CD14-positive monocyte (primary cell): Measurements from ENCODE around the gene MTMR3. TPM values are rescaled to one million over a fixed set of nuclear protein-coding genes. Genes with fewer than 3 reads are reported as not detected.
A peak's percentile ranks its signal among the peaks of the same experiment; 100 is the strongest.

Source experiments
- DNase-seq, 3 donors: peaks; one replicate each; pipeline ENCODE4 v3.0.0-alpha.2; 2011 to 2022
- H2AFZ ChIP-seq: 2 replicates; pipeline ENCODE4 v1.6.0; 2012; ENCODE audit warnings: mild to moderate bottlenecking, low read depth, low read length, inconsistent platforms; ENCODE audit not compliant: insufficient read depth, poor library complexity, severe bottlenecking
- H3K27ac ChIP-seq, 2 donors: 1 replicate in 1 of 2; 2 replicates in 1 of 2; pipeline ENCODE4 v1.5.1; 2012 to 2013; ENCODE audit warnings: low read length in 2 of 2, control low read depth in 1 of 2, inconsistent platforms in 1 of 2, low read depth in 1 of 2, mild to moderate bottlenecking in 1 of 2
- H3K27me3 ChIP-seq, 2 donors: one replicate each; pipeline versions ENCODE4 v1.6.0 to v1.6.1; 2011 to 2013; ENCODE audit warnings: low read length in 2 of 2; ENCODE audit not compliant: control insufficient read depth in 2 of 2, insufficient read depth in 2 of 2
- H3K36me3 ChIP-seq, 2 donors: replicated peaks in 1 of 2; 1 replicate in 1 of 2; 2 replicates in 1 of 2; pipeline versions ENCODE4 v1.5.1 to v1.6.1; 2012 to 2013; ENCODE audit warnings: low read length in 2 of 2, control low read depth in 1 of 2, inconsistent platforms in 1 of 2, mild to moderate bottlenecking in 1 of 2; ENCODE audit not compliant: insufficient read depth in 2 of 2, control insufficient read depth in 1 of 2
- H3K4me1 ChIP-seq, 2 donors: 1 replicate in 1 of 2; 2 replicates in 1 of 2; pipeline versions ENCODE4 v1.5.1 to v1.6.1; 2012 to 2013; ENCODE audit warnings: low read length in 2 of 2, control low read depth in 1 of 2, inconsistent platforms in 1 of 2, mild to moderate bottlenecking in 1 of 2, moderate library complexity in 1 of 2; ENCODE audit not compliant: insufficient read depth in 2 of 2, control insufficient read depth in 1 of 2
- H3K4me2 ChIP-seq: replicated peaks from 2 replicates; pipeline ENCODE3; 2012; ENCODE audit warnings: low read length, moderate library complexity, mild to moderate bottlenecking; ENCODE audit not compliant: poor library complexity, severe bottlenecking; ENCODE audit errors: extremely low read depth
- H3K4me3 ChIP-seq, 3 experiments: fragments of 200-600 bp in 1 of 3; sonication (generic) in 1 of 3; replicated peaks in 1 of 3; 1 replicate in 2 of 3; 2 replicates in 1 of 3; pipeline ENCODE4 v1.5.1; 2011 to 2013; ENCODE audit warnings: low read length in 3 of 3, mild to moderate bottlenecking in 3 of 3, control low read depth in 2 of 3, low read depth in 2 of 3, inconsistent platforms in 1 of 3, moderate library complexity in 1 of 3
- H3K79me2 ChIP-seq: 2 replicates; pipeline ENCODE4 v1.6.0; 2012; ENCODE audit warnings: mild to moderate bottlenecking, control low read depth, inconsistent platforms, low read length, moderate library complexity; ENCODE audit not compliant: insufficient read depth
- H3K9ac ChIP-seq: 2 replicates; pipeline ENCODE4 v1.6.0; 2017; ENCODE audit warnings: low read length, mild to moderate bottlenecking; ENCODE audit not compliant: insufficient read depth, poor library complexity, severe bottlenecking
- H3K9me3 ChIP-seq, 2 donors: replicated peaks in 1 of 2; 1 replicate in 1 of 2; 2 replicates in 1 of 2; pipeline versions ENCODE4 v1.5.1 to v1.6.1; 2012 to 2013; ENCODE audit warnings: low read length in 2 of 2, control low read depth in 1 of 2; ENCODE audit not compliant: control insufficient read depth in 1 of 2, insufficient read depth in 1 of 2
- H4K20me1 ChIP-seq: 2 replicates; pipeline ENCODE4 v1.6.0; 2012; ENCODE audit warnings: mild to moderate bottlenecking, low read length, control low read depth, moderate library complexity; ENCODE audit not compliant: insufficient read depth
- H3K27ac Mint-ChIP-seq, 7 donors: one replicate each; pipeline ENCODE4 v1.8.0; 2020; ENCODE audit warnings: mild to moderate bottlenecking in 7 of 7, mixed read lengths in 7 of 7, moderate library complexity in 6 of 7, inconsistent platforms in 2 of 7
- H3K27me3 Mint-ChIP-seq, 3 donors: one replicate each; pipeline ENCODE4 v1.8.0; 2021 to 2022; ENCODE audit warnings: low read depth in 3 of 3, mild to moderate bottlenecking in 3 of 3, mixed read lengths in 3 of 3, moderate library complexity in 3 of 3, inconsistent platforms in 1 of 3
- H3K36me3 Mint-ChIP-seq, 2 donors: one replicate each; pipeline ENCODE4 v1.8.0; 2020; ENCODE audit warnings: mixed read lengths in 2 of 2, inconsistent platforms in 1 of 2, mild to moderate bottlenecking in 1 of 2
- H3K4me1 Mint-ChIP-seq: one replicate; pipeline ENCODE4 v1.8.0; 2020; ENCODE audit warnings: mild to moderate bottlenecking, mixed read lengths
- H3K4me3 Mint-ChIP-seq, 2 donors: one replicate each; pipeline ENCODE4 v1.8.0; 2020; ENCODE audit warnings: mild to moderate bottlenecking in 2 of 2, mixed read lengths in 2 of 2, moderate library complexity in 1 of 2
- H3K9me3 Mint-ChIP-seq, 7 donors: one replicate each; pipeline ENCODE4 v1.8.0; 2020 to 2022; ENCODE audit warnings: mixed read lengths in 7 of 7, mild to moderate bottlenecking in 6 of 7, moderate library complexity in 6 of 7, inconsistent platforms in 2 of 7
- WGBS: methylation state at CpG from one replicate; pipeline ENCODE4 v1.1.5; 2013; ENCODE audit warnings: missing lambda C conversion rate; ENCODE audit not compliant: insufficient coverage; 5-methylcytosine and 5-hydroxymethylcytosine counted together
- intact Hi-C, 2 donors: fragments of 100-400 bp; cut with micrococcal nuclease; formaldehyde crosslinking; loops; one replicate each; pipeline versions ENCODE4 v1.15.0 to v1.15.1; 2023
- polyA plus RNA-seq, 3 donors: library from polyadenylated mRNA; depleted of rRNA in 1 of 3; unstranded in 2 of 3; stranded (reverse) in 1 of 3; fragments of 300-500 nt in 2 of 3; fragments of >200 nt in 1 of 3; fragmentation: Illumina TruSeq in 2 of 3; gene quantifications; 1 replicate in 2 of 3; 2 replicates in 1 of 3; pipeline ENCODE4 v1.2.3, GENCODE V29; 2012 to 2021
- TF ChIP-seq, protein P1 (sequence below): fragments of 200-600 bp; IDR thresholded peaks from one replicate; pipeline ENCODE4 v1.8.0; 2022; ENCODE audit warnings: antibody characterized with exemption, mild to moderate bottlenecking

MTMR3 gene
- polyA plus RNA-seq, 3 donors: 23.4 to 86.1 (median 30.2) TPM

GRCh38 chr22:30062259-30062658, 179.3 kb downstream of the MTMR3 start:
- TF ChIP-seq, protein P1, sequence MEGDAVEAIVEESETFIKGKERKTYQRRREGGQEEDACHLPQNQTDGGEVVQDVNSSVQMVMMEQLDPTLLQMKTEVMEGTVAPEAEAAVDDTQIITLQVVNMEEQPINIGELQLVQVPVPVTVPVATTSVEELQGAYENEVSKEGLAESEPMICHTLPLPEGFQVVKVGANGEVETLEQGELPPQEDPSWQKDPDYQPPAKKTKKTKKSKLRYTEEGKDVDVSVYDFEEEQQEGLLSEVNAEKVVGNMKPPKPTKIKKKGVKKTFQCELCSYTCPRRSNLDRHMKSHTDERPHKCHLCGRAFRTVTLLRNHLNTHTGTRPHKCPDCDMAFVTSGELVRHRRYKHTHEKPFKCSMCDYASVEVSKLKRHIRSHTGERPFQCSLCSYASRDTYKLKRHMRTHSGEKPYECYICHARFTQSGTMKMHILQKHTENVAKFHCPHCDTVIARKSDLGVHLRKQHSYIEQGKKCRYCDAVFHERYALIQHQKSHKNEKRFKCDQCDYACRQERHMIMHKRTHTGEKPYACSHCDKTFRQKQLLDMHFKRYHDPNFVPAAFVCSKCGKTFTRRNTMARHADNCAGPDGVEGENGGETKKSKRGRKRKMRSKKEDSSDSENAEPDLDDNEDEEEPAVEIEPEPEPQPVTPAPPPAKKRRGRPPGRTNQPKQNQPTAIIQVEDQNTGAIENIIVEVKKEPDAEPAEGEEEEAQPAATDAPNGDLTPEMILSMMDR: no peak

GRCh38 chr22:30062950-30063349, 180.0 kb downstream of the MTMR3 start:
- intact Hi-C loops: no loop called here
- H3K27ac Mint-ChIP-seq: no peak overlapping the region
- no peaks in the 10 kb centered on the region for H3K4me1 ChIP-seq
- peaks cover 6% of the 10 kb centered on the region in 2 donors for H3K9me3 ChIP-seq
- no peaks in the 10 kb centered on the region for H4K20me1 ChIP-seq
- H3K4me3 ChIP-seq: no peak overlapping the region
- no CpG with 5 or more reads among the region's 1 CpG for WGBS
- H3K27ac ChIP-seq: no peak overlapping the region
- no peak overlapping the region for H3K4me2 ChIP-seq
- no peaks in the 10 kb centered on the region for H3K27me3 ChIP-seq
- H3K36me3 ChIP-seq: no peaks in the 10 kb centered on the region
- no peaks in the 10 kb centered on the region for H3K36me3 Mint-ChIP-seq
- DNase-seq: no peak
- peaks cover 10 to 44% (median 29%) of the 10 kb centered on the region in 7 donors for H3K9me3 Mint-ChIP-seq
- peaks cover 6 to 7% (median 6%) of the 10 kb centered on the region in 3 donors for H3K27me3 Mint-ChIP-seq
- no peak overlapping the region for H3K9ac ChIP-seq
- H3K4me1 Mint-ChIP-seq: peaks cover 4% of the 10 kb centered on the region
- H3K4me3 Mint-ChIP-seq: no peak overlapping the region
- H2AFZ ChIP-seq: no peak overlapping the region
- no peaks in the 10 kb centered on the region for H3K79me2 ChIP-seq
- TF ChIP-seq, protein P1: no peak

More at GRCh38 chr22:30062259-30062658, 179.3 kb downstream of the MTMR3 start:
- Mint-ChIP-seq H3K4me1 (peaks cover 4% of the 10 kb centered on the region), H3K4me3 (no peak overlapping the region), H3K27me3 (peaks cover 4 to 7% (median 6%) of the 10 kb centered on the region in 3 donors), H3K36me3 (no peaks in the 10 kb centered on the region), H3K27ac (peak overlapping the region in 1 of 7 donors; percentile 15), H3K9me3 (peaks cover 11 to 47% (median 30%) of the 10 kb centered on the region in 7 donors)
- Histone ChIP-seq H3K9me3 (peaks cover 6 to 10% of the 10 kb centered on the region in 2 donors), H3K9ac (no peak overlapping the region), H3K4me1 (no peaks in the 10 kb centered on the region), H3K36me3 (no peaks in the 10 kb centered on the region), H3K79me2 (no peaks in the 10 kb centered on the region), H4K20me1 (no peaks in the 10 kb centered on the region), H3K27ac (no peak overlapping the region), H3K4me3 (no peak overlapping the region), H2AFZ (no peak overlapping the region), H3K27me3 (no peaks in the 10 kb centered on the region), H3K4me2 (no peak overlapping the region)
- WGBS: 80% methylated on average over 1 of the region's 3 CpGs
- intact Hi-C loops: no loop called here
- no peak for DNase-seq
